Activated CD4-positive, alpha-beta T cell treated with anti-CD3 and anti-CD28 coated beads, Interleukin-2, amount 50 U/mL, for 16 hours (primary cell): ENCODE measurements around the gene ELAVL4.
"Not testable (repeated sequence)": the region's sequence is repeated elsewhere in the genome, so short reads cannot be mapped to it uniquely, and the experiment has no call there.

Experiments
- DNase-seq: peaks from one replicate; pipeline ENCODE4 v3.0.0-alpha.2; 2020

Gene ELAVL4

DNA sequence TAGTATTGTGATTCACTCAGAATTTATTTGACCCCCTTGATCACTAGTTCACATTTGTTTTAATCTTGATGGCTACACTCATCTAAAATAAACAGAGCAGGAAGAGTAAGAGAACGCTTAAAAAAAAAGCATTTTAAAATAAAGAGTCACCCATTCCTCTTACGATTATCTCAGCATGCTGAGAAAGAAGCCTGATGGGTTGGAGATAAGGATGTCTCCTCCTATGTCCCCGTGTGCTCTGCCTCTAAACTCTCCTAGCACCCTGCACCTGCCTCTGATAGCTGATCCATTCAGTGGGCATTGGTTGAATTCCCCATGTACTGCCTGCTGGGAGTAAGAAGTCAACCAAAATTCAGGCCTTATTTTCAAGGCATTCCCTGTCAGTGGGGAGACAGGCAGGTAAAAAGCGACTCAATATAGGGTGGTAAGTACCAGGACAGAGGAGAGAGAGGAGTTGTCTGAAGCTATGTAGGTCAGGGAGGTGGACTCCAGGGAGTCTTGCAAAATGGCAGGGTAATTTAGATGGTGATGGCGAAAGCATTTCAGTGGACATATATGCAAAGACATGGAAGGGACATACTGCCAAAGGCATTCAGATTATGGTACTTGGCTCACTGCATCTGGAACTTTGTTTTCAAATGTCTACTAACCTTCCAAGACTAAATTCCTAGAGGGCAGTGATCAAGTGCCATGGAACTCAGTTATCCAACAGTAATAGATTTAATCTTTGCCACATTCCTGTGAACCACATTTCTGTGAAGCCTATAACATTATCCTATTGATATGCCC is 18.4 kb downstream of the ELAVL4 start:
- no peak for DNase-seq

DNA sequence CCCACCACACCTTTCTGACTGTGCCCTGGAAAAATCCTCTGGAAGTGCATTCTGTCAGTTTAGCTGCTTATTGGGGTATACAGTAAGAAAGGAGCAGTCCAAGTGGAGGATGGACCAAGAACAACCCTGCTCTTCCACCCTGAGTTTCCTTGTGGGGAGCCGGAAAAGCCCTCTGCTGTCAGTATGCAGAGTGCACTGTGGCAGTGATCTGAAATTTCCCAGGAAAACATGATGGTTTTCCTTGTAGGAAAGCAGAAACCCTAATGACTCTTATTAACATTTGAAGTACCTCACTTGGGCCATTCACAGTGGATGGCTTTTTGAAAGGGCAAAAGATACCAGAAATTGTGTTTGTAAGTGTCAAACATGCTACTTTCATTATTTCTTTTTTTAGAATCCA is 20.5 kb downstream of the ELAVL4 start:
- DNase-seq: no peak

DNA sequence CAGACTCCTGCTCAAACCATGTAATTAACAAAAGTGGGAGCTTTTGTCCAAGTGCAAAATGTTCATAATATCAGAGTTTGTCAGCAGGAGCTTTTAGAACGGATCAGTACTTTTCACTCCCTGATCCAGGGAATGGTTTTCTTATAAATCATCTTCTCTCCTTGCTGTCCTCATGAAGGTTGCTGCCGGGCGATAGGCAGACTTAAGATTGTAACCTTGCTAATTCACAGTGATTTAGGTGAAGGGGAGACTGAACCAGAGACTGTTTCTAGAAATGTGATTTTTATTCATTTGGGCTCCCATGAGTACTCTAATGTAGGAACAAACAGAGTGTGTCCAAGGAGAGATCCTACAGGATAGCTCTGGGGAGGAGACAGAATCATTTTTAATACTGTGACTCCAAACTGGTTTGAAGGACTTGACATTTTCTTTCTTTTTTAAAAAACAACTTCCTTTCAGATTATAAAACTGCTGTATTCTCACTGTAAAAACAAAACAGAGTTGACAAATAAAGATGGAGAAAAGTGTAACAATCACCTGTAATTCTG is 23.7 kb downstream of the ELAVL4 start:
- DNase-seq: no peak

DNA sequence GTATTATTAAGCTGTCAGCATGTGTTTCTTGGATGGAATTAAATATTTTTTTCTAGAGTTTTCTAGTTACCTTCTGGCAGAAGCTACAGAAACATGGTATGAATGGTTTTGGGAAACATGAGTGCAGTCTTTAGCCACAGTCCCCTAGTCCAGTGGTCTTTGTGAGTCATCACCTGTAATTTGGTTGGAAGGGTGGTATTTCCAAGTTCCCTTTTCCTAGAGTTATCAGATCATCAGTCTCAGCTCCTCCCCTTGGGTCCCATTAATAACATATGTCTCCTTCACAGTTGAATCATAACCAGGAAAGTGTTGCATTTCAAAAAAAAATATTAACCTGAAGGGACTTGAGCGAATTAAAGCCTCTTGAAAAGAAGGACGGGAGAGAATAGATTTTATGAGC is 27.0 kb downstream of the ELAVL4 start:
- no peak for DNase-seq

DNA sequence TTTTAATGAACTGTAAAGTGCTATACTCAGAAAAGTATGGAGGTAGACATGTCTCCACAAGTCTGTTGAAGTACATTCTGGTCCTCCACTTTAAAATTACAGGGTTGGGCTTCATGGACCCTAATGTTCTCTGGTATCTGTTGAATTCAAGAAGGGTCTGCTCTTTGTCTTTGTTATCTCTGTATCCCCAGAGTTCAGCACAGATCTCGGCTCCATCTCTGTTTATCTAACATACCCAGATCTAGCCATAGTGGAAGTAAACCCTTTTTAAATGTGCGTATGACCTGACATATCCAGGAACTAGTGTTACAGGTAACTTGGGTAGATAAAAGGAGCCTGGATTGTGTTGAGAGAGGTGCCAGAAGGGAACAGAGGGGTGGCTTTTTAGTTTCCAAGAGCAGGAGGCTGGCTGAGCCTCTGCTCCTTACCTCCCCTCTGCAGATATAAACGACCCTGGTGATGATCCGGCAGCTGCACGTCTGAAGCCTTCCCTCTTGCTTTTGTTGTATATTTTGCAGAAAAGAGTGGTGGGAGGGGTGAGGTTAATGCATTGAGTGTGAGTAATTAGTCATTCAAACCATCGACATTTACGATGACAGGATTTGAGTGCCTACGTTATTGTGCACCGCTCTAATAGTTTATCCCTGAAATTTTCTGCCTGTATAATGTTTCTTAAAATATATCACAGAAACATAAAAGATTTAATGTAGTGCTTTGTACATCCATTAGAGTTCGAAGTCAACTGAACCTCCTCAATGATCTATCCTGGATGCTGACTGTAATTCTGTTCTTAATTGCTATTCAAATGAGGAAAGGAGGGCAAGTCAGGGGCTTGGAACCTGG is 30.8 kb downstream of the ELAVL4 start:
- no peak for DNase-seq

DNA sequence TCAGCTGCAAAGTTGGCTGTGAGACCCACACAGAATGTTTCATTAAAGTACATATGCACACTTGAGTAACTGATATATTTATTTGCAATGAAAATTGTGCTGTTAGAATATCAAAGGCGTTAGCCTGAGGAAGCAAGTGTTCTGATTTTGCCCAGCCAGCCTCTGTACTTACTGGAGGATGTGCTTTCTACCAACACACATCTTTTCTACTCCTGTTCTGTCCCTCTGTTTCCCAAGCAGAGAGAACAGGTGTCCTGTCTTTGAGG is 31.4 kb downstream of the ELAVL4 start:
- DNase-seq: no peak

DNA sequence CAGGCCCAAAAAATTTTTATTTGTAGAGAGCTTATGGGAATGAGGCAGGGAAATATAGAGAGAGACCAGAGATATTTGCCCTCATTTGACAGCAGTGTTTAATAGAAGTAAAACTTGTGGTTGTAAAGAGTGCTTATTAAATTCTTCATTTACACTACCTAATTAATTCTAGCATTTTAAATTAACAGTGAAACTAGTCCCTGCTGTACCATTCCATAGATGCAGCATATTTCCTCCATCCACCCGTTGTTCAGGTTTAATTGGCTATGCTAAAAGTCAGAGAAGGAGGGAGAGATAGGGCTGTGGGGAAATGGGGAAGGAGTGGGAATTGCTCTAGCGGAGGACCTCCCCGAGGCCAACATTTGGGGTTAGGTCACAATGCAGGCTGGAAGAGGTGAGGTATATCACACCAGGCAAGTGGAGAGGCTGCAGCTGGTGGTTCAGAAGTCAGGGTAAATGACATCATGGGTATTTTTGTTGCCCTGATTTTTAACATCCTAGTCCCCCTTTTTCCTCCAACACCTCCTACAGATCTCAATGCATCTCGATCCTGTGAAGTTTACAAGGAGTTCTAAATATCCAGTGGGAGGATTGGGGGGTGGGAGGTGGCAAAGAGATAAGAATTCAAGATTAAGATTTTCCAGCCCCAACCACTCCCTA is 38.6 kb downstream of the ELAVL4 start:
- DNase-seq: no peak

DNA sequence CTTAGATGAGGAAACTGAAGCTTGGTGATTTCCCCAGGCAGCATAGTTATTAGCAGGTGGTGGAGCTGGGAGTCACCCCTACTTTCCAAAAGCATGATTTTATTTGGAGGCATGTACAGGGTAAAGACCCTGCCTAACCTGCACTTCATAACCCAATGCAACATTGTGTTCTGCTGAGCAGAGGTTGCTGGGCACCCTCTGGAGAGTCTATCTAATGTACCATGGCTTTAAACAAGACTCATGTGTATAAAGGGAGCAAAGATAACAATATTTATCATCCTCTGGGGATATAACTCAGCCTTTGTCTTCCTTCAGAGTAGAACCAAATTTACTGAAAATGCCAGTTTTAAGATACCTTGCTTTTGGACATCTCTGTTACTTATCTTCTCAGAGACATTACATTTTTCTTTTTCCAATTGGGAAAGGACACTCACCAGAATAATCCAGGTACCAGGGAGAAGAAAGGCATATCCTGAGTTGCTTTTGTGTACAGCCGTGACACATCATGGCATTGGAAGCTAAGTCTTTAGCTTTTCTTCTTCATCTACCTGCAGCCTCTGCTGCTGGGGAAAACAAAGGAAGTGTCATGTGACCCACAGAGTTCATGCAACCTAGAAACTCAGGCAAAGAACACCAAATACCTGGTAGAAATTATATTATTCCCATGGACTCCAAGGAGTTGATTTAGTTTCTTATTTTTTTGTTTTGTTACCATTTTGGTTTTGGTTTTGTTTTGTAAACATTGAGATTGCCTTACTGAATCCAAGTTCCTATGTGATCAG is 39.6 kb downstream of the ELAVL4 start:
- no peak for DNase-seq

DNA sequence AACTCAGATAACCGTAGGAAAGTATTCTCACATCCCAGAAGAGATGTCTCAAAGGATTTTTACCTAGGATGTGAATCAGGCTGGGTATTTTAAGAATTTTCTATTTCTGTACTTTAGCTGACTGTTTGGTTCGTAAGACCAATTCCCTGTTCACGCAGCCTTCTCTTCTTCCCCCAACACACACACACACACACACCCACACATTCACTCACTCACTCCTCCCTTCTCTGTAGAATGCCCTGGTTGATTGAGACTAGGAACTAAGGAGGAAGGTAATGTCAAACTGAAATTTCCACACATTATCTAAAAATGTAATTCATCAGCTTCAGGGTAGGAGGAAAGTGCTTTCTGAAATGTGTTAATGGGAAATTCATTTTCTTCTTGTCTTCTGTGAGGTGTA is 43.5 kb downstream of the ELAVL4 start:
- no peak for DNase-seq

DNA sequence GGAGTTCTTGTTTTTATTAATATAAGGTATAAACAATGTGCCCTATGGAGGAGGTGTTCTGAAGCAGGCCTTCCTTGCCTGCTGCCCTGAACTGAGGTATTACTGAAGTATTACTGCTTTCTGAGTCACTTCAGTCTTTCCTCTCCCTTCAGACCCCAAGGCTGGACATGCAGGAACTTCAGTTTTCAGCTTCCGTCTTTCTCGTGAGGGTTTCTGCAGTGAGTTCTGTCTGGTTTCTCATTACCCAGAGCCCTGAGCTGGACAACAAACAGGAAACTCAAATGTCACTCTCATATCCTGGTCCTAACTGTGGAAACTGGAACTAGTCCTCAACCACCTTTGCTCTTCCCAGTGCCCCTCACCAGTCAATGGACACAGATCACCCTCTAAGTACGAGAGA is 46.8 kb downstream of the ELAVL4 start:
- DNase-seq: no peak

DNA sequence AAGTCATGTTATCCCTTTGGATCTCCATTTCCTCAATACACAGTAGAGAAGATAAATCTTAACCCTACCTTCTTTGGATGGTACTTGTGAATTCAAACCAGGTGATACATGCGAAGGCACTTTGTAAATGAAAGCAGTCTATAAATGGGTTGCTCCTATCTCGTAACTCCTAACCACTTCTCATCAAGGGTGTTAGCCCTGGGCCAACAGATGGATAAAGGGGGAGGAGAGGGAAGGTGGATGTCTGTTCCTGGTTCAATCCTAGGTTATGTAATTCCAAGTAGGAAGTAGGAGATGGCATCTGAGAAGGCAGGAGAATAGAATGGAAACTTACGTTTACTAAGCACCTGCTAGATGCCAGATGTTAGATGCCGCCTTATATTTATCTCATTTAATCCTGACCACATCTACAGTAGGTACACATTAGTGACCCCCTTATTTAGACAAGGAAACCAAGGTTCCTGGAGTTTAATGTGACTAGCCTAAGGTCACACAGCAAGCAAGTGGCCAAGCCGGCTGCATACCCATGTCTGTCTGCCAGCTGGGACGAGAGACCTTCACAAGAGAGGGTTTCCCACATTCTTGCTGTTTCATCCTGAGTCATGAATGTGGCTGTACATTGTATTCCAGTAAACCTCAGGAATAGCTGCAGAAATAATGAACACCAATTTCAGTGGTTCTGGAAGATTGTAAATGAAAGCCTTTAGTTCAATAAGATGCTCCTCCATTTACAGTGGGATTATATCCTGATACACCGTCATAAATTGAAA is 47.7 kb downstream of the ELAVL4 start:
- DNase-seq: no peak

DNA sequence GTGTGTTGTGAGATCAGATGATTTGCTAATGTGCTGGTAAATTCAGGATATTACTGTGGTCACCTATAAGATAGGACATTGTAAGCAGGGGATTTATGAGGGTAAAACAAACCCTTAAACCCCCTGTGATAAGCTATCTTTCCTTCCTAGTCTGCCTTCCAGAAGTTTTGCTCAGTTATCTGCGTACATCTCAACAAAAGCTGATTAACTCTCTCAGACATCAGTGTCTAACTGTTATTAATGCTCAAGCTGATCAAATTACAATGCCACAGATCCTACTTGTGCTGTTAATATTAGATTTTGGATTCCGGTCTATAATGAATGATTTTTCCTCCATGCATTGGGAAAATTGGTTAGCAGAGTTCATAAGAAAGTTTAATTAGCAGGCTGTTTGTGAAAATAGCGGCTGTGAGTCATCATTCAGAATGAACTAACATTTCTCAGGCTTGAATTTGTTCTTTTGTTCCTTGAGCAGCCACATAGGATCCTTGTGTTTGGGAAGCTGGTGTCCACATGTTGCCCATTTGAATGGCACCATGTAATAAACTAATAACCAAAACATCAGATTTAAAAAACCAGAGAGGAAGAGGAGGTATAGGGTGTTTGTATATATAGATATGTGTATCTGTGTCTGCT is 48.7 kb downstream of the ELAVL4 start:
- no peak for DNase-seq

DNA sequence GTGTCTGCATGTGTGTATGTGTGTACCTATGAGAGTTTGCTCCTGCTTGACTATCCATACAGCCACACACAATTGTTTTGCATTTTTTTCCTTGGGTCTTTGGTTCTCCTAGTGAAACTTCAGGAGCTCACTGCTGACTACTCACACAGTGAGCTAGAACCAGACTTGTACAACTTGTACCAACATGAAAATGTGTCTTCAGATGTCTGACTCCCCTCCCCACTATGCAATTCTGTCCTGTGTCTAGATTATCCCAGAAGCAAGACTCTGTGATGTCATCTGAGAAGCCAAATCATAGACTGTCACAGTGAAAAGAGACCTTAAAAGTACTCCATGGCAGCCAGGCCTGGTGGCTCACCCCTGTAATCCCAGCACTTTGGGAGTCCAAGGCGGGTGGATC is 49.7 kb downstream of the ELAVL4 start:
- no peak for DNase-seq

DNA sequence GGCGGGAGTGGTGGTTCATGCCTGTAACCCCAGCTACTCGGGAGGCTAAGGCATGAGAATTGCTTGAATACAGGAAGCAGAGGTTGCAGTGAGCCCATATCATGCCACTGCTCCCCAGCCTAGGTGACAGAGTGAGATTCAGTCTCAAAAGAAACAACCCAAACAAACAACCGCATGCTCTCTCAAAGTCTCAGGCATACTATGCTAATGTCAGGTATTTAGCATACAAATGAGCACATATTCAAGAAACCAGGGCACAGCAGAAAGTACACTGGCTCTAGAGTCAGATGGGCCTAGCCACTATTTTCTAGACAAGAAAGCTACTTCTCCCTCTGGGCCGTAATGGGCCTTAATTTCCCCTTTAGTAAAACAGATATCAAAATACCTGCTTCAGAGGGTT is 55.0 kb downstream of the ELAVL4 start:
- no peak for DNase-seq

DNA sequence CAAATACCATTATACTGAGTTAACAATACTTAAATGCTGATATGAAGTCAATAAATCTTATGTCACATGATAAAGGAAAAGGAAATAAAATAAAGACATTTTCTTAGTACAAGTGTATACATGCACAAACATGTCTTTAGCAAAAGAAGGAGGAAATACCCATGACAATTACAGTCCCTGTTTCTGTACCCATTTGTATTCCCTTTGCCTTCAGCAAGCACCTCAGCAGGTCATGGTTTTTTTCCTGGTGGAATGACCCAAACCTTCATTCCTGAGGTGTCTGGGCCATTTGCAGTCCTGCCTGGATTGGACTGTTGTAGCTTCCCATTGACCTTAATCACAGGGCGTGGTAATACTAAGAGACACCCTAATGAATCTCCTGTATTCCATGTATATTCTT is 57.6 kb downstream of the ELAVL4 start:
- not testable (repeated sequence) for DNase-seq

DNA sequence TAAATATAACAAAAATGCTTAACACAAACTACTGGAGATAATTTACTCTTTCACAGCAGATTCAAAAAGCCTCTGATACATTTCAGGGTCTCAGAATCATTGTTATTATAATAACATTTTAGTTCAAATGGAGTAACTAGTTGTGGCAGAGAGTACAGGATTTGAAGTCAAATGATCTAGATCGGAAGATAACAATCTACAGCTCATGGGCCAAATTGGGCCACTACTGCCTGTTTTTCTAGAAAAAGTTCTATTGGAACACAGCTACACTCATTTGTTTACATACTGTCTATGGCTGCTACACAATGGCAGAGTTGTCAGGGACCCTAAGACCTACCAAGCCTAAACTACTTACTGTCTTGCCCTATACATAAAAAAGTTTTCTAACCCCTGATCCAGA is 63.6 kb downstream of the ELAVL4 start:
- no peak for DNase-seq

DNA sequence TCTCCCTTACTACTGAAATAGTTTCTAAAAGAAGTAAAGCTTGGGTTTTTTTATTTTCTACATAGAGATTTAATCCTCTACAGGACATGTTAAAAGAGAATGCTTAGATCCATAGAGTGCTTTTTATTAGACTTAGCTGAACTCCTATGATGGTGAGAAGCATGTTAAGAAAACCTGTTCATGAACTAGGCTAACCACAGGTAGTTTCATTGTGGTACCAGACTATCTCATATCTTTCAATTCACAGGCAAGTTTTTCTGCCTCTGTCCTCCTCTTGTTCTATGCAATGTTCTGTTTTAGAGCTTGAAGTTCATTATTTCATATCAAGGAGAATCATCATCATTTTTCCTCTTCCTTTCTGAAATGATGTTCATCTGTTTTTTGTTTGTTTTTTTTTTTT is 65.4 kb downstream of the ELAVL4 start:
- DNase-seq: no peak

DNA sequence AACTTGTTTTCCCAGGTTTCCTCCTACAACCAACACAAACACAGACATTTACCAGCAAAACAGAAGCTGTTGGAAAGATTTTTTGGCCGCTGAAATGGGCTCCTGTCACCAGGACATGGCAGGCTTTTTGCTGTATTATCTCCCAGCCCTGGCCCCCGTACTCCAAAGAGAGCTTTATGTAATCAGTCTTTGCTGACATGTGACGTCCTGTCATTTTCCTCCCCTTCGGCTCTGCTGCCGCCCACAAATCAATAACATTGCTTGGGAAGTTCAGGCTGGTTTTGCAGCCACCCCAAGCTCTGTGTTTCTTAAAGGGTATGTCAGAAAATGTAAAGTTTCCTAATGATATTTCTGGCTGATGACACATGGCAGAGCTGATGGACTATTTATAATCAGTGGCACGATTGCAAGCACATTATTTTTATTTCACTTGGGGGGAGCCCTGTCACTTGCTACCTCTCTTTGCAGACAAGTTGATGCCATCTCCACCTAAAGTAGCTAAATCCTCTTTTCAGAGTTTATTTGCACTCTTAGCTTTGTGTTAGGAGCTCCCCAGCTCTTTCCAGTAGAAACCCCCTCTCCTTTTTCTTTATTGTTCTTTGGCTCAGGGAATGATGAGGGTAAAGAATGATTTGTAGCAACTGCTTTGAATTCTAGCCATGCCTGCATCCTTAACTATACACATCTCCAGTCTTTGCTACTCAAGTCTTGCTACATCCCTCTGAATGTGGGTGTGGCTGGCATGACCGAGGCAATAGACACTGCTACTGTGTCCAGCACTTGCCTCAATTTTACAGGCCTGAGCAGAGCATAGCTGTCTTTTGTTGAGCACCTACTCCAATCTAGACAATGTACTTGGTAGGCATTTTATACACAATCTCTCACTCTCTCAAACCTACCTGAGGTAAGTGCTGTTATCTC is 67.3 kb downstream of the ELAVL4 start:
- DNase-seq: no peak

DNA sequence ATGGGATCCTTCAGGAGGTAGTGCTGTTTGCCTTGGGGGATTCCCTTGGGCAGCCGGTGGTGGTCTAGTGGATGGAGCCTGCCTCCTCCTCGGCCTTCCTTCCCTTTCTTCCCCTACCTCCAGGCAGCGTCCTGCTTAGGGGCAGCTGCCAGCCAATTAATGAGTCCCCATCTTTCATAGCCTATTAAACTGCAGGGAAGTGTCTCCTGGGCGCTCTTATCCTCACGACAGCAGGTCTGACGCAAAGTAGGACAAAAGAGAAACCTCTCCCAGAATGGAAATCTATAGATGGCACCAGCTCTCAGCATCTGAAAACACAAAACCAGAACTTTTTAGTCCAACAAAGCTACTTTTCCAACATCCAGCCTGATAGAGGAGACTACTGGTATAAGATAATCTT is 69.3 kb downstream of the ELAVL4 start:
- no peak for DNase-seq

DNA sequence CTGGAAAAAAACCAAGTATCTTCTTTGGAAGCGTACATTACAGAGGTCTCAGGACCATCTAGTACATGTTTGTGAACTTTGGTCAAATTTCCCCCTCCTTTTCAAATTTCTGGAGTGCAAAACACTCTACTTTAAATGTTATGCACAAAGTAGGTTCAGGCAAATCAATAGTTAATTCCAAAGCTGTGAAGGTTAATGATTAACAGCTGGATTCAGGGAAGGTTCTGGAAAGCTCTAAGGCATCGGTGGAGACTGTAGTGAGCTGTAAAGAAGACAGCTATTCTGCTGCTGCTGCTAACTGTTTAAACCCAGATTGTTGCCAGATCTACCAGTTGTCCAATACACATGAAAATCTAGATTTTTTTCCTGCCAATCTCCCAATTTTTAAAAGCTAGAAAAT is 70.9 kb downstream of the ELAVL4 start:
- no peak for DNase-seq

DNA sequence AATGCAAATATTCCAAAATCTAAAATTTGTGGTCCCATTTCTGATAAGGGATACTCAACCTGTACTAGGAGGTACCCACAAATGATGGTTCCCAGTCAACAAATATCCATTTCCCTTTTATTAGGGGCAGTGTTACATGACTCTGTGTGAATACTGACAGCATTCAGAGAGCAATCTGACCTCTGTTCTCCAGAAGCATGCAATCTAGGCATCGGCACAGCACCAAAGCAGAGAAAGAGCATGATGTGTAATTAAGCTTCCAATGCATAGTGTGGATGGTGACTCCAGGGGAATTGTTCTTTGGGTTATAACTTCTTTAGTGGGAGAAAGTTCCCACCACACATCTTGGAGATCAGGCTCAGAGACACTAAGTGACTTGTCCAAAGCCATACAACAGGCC is 71.6 kb downstream of the ELAVL4 start:
- no peak for DNase-seq
